Stimulated activated naive CD8-positive, alpha-beta T cell treated with anti-CD3 and anti-CD28 coated beads, Interleukin-15, amount 100 ng/mL, for 72 hours (primary cell): ENCODE data around the gene WNT8B.

Experiments used
- ATAC-seq: fragments of 150-1000 bp; cut with Tn5 transposase; 2 replicates; pipeline ENCODE4 v1.10.0; 2021; ENCODE audit warnings: mild to moderate bottlenecking, moderate library complexity
- DNase-seq, 2 donors: peaks; one replicate each; pipeline ENCODE4 v3.0.0; 2021 to 2022
- H3K27ac Mint-ChIP-seq, 2 donors: one replicate each; pipeline ENCODE4 v1.8.0; 2022; ENCODE audit warnings: mild to moderate bottlenecking in 2 of 2, mixed read lengths in 2 of 2, moderate library complexity in 2 of 2
- H3K27me3 Mint-ChIP-seq: one replicate; pipeline ENCODE4 v1.8.0; 2022; ENCODE audit warnings: mixed read lengths
- H3K4me1 Mint-ChIP-seq: one replicate; pipeline ENCODE4 v1.8.0; 2022; ENCODE audit warnings: mild to moderate bottlenecking, mixed read lengths
- H3K4me3 Mint-ChIP-seq, 2 donors: one replicate each; pipeline ENCODE4 v1.8.0; 2022; ENCODE audit warnings: mild to moderate bottlenecking in 2 of 2, mixed read lengths in 2 of 2, moderate library complexity in 1 of 2
- H3K9me3 Mint-ChIP-seq, 2 donors: one replicate each; pipeline ENCODE4 v1.8.0; 2022; ENCODE audit warnings: mixed read lengths in 2 of 2

Gene WNT8B

DNA sequence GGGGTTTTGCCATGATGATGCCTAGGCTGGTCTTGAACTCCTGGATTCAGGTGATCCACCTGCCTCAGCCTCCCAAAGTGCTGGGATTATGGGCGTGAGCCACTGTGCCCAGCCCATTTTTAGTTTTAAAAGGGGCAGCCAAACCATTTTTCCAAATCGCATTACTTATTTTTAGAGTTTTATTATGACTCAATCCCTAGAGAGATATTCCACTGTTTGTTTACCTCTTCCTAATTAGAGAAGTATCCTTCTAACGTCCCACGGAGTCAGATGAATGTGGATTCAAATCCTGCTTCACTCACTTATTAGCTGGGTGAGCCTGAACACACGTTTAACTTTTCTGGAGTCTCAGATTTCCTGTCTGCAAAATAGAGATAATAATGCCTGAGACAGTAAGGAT is 15.2 kb downstream of the WNT8B start:
- Mint-ChIP-seq H3K27ac (no peak overlapping the region), H3K27me3 (peaks cover 29% of the 10 kb centered on the region), H3K4me3 (no peak overlapping the region), H3K9me3 (no peaks in the 10 kb centered on the region), H3K4me1 (peaks cover 17% of the 10 kb centered on the region)
- DNase-seq: no peak
- ATAC-seq: no peak

DNA sequence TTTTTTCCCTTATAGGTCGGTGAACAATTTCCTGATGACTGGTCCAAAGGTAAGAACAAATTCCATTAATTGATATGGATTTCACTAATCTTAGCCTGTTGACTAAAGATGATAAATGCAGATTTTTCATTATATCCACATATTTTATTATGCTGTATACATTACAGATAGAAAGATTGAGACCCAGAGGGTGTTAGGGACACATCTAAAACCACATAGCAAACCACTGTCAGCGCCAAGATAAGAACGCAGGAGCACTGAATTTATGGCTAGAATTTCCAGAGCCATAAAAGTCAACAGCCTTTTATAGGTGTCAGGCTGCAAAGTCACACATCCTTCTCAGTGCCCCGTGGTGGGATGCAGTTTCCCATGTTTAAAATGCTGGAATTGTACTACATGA is 16.2 kb downstream of the WNT8B start:
- H3K9me3 Mint-ChIP-seq: no peaks in the 10 kb centered on the region
- no peak overlapping the region for H3K27ac Mint-ChIP-seq
- DNase-seq (no peak), ATAC-seq (no peak)
- H3K4me1 Mint-ChIP-seq: peaks cover 25% of the 10 kb centered on the region
- H3K27me3 Mint-ChIP-seq: peaks cover 29% of the 10 kb centered on the region
- H3K4me3 Mint-ChIP-seq: no peak overlapping the region

DNA sequence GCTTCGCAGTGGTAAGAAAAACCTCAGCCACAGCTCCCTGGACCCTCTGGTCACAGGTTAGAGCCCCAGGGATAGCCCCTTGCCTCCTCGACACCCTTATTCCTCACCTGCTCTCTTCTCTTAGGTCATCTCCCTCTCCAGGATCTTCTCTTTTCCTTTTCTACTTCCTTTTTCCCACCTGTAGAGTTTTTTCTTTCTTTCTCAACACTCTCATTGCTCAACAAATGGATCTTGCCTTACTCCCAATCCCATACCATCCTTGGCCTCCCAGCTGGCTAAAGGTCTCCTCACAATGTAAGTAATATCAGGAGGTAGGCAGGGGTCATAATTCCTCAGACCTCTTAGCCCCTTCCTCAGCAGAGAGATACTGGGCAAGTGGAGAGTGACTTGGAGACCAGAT is 17.2 kb downstream of the WNT8B start:
- no peak overlapping the region for H3K4me3 Mint-ChIP-seq
- H3K27me3 Mint-ChIP-seq: peaks cover 29% of the 10 kb centered on the region
- peak overlapping the region in 1 of 2 donors; percentile 49 for H3K27ac Mint-ChIP-seq
- H3K4me1 Mint-ChIP-seq: peaks cover 25% of the 10 kb centered on the region
- ATAC-seq (no peak), DNase-seq (no peak)
- H3K9me3 Mint-ChIP-seq: no peaks in the 10 kb centered on the region

DNA sequence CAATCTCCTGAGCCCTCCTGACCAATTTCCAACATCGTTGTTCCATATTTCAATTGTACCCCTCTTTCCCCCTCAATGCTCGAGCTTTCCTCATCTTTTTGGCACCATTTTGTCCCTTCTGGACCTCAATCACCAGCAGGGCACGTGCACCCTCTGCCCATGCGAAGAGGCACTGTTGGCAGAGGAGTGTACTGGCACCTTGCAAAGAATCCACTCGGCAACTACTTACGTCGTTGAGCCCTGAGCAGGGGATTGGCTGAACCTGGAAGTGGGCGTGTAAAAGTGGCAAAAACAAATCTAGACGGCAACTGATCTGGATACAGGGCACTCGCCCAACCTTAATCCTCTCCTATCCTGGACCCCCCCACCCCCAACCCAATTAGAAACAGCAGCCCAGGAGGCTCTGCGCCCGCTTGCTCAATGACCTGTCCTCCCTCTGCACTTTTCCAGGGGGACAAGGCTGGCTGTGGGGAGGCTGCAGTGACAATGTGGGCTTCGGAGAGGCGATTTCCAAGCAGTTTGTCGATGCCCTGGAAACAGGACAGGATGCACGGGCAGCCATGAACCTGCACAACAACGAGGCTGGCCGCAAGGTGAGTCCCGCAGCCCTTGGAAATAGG is 18.8 kb downstream of the WNT8B start:
- H3K27me3 Mint-ChIP-seq: peaks cover 29% of the 10 kb centered on the region
- H3K4me3 Mint-ChIP-seq: peak overlapping the region; percentile 84 to 87
- H3K9me3 Mint-ChIP-seq: no peaks in the 10 kb centered on the region
- peak; percentile 97 for ATAC-seq
- no peak overlapping the region for H3K27ac Mint-ChIP-seq
- peak; percentile 92 for DNase-seq
- peaks cover 25% of the 10 kb centered on the region for H3K4me1 Mint-ChIP-seq

DNA sequence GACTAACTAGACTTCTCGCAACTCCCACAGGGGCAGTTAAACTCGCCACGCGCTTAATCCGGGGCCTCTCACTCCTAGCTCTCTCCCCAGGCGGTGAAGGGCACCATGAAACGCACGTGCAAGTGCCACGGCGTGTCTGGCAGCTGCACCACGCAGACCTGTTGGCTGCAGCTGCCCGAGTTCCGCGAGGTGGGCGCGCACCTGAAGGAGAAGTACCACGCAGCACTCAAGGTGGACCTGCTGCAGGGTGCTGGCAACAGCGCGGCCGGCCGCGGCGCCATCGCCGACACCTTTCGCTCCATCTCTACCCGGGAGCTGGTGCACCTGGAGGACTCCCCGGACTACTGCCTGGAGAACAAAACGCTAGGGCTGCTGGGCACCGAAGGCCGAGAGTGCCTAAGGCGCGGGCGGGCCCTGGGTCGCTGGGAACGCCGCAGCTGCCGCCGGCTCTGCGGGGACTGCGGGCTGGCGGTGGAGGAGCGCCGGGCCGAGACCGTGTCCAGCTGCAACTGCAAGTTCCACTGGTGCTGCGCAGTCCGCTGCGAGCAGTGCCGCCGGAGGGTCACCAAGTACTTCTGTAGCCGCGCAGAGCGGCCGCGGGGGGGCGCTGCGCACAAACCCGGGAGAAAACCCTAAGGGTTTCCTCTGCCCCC is 19.5 kb downstream of the WNT8B start:
- DNase-seq (peak; percentile 66 to 71), ATAC-seq (peak; percentile 78)
- Mint-ChIP-seq H3K27me3 (peaks cover 29% of the 10 kb centered on the region), H3K9me3 (no peaks in the 10 kb centered on the region), H3K4me3 (peak overlapping the region; percentile 84 to 87), H3K4me1 (peaks cover 25% of the 10 kb centered on the region), H3K27ac (peak overlapping the region in 1 of 2 donors; percentile 57)

DNA sequence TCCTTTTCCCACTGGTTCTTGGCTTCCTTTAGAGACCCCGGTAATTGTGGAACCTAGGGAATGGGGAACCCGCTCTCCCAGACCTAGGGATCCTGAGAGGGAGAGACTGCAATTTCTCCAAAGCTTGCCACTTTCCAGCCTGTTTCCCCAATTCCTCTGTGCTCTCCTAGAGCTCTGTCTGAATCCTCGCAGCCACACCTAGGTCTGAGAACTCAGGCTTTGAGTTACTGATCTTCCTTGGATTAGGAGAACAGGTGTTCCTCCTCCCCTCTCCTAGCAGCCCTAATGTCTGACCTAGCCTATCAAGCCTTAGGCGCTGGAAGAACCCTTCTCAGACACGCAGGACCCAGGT is 20.0 kb downstream of the WNT8B start:
- no peak overlapping the region for H3K27ac Mint-ChIP-seq
- peaks cover 25% of the 10 kb centered on the region for H3K4me1 Mint-ChIP-seq
- H3K4me3 Mint-ChIP-seq: peak overlapping the region; percentile 84 to 87
- H3K27me3 Mint-ChIP-seq: peaks cover 29% of the 10 kb centered on the region
- no peaks in the 10 kb centered on the region for H3K9me3 Mint-ChIP-seq
- peak; percentile 1 for ATAC-seq
- DNase-seq: no peak

DNA sequence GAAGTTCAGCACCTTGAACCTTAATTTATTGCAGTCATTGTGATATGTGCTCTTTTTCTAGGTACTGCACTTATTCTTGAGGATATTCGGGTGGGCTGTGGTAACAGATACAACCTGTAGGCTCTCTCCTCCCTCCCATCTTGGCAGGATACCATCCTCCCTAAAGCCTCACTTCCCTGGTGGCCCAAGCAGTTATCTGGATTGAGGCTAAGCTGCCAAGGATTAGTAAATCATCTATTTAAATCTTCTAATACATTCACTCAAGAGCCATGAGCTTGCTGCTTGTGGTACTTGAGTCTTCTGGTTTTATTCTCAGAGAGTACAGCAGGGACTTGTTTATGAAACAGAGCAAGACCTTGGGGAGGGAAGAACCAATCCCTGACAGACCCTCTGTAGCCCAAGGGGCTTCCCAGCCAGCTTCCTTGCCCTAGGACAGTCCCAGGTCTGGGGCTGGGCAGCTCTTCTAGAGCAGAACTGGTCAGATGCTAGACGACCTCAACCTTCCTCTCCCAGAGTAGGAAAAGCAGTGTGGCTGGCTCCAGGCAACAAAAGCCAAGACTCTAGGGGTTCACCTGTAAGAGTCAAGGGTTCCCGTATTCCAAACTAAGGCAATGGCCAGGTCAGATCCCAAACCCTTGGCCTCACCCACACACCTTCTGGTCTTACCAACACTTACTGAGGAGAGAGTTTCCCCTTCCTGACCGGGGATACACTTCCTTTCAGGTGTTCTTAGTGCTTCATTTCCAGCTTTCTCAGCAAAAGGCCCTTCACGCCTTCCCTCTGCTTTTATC is 21.3 kb downstream of the WNT8B start:
- Mint-ChIP-seq H3K9me3 (no peaks in the 10 kb centered on the region), H3K27ac (no peak overlapping the region), H3K27me3 (peaks cover 26% of the 10 kb centered on the region), H3K4me1 (peaks cover 25% of the 10 kb centered on the region), H3K4me3 (no peak overlapping the region)
- ATAC-seq (no peak), DNase-seq (no peak)

DNA sequence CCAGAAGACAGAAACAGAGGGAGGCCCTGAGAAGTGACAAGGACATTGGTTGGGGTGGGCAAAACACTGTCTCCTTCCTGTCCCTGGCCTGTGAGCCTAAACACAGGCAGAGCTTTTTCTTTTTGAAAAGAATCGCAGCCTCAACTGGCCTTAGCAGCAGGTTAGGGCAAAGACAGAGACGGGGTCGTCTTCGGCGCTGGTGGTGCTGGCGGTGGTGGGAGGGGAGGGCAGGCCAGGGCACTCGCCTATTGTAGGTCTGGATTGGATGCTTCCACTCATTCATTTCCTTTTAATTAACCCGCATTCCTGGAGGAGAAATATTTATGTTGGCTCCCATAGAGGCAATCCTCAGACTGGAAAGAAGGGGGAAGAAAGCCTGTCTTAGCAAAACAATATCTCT is 22.6 kb downstream of the WNT8B start:
- ATAC-seq (no peak), DNase-seq (no peak)
- H3K27me3 Mint-ChIP-seq: peaks cover 13% of the 10 kb centered on the region
- H3K9me3 Mint-ChIP-seq: no peaks in the 10 kb centered on the region
- peaks cover 25% of the 10 kb centered on the region for H3K4me1 Mint-ChIP-seq
- no peak overlapping the region for H3K4me3 Mint-ChIP-seq
- H3K27ac Mint-ChIP-seq: no peak overlapping the region

DNA sequence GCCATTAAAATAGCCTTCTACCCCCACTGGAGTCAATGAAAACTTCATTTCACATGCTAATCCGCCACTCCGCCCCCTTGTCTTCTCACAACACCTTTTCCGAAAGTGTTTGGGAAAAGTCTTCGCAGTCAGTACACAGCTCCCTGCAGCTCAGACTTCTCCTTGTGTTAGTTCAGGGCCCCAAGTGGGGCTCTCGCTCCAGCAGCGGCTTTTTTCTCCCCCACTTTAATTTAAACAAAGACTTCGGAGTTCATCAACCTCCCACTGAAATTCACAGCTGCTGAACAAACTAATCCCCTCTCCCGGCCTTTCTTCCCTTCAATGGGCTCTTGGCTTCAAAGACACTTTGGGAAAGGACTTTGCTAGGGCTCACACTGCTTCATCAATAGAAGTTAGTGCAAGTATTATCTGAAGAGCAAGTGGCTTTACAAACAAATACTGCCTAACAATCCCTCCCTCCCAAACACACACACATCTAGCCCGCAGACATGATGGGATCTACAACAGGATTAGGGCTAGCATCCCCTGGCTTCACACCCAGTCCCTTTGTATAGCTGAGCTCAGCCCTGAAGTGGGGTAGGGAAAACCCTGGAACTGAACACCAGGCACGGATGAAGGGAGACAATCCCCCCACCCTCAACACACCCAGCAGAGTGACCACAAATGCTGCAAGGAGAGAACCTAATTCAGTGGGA is 23.1 kb downstream of the WNT8B start:
- H3K27ac Mint-ChIP-seq: peak overlapping the region; percentile 52 to 75
- no peaks in the 10 kb centered on the region for H3K9me3 Mint-ChIP-seq
- DNase-seq: no peak
- no peak overlapping the region for H3K4me3 Mint-ChIP-seq
- peaks cover 8% of the 10 kb centered on the region for H3K27me3 Mint-ChIP-seq
- peaks cover 25% of the 10 kb centered on the region for H3K4me1 Mint-ChIP-seq
- ATAC-seq: no peak

DNA sequence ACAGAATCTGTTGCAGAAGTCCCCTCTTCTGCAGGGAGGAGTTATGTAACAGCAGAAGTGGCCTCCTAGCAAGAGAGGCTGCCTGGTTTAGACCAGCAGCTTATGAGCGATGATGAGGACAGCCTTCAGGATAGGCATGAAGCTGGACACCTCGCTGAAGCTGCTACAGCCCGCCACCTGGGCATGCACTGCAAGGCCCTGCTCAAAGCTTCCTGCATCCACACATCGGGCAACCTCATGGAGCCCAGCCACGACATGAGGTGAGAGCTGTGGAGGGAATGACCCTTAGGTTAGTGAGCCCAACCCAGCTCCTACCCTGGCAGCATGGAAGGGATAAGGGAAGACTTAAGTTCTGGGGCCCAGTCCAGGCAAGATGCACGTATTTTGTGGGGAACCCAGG is 24.7 kb downstream of the WNT8B start:
- no peaks in the 10 kb centered on the region for H3K27me3 Mint-ChIP-seq
- H3K9me3 Mint-ChIP-seq: no peaks in the 10 kb centered on the region
- DNase-seq: no peak
- H3K4me3 Mint-ChIP-seq: no peak overlapping the region
- peaks cover 13% of the 10 kb centered on the region for H3K4me1 Mint-ChIP-seq
- no peak overlapping the region for H3K27ac Mint-ChIP-seq
- no peak for ATAC-seq

DNA sequence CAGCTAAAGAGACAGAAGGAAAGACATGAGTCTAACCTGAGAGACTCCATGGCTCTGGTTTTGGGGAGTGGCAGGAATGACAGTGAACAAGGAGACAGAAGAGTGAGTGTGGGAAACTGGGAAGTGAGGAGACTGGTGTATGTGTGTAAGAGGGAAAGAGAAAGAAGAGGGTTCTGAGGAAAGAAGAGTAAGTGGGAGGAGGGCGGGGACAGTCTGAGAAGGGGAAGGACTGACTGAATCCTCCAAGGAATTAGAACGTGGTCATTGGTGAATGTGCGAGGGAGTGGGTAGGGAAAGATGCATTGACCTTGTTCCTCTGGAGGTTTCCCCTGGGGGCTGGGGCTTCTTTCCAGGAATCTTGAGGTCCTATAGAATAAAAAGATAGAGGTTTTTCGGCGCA is 26.6 kb downstream of the WNT8B start:
- Mint-ChIP-seq H3K4me1 (no peaks in the 10 kb centered on the region), H3K4me3 (no peak overlapping the region), H3K27me3 (no peaks in the 10 kb centered on the region), H3K27ac (no peak overlapping the region), H3K9me3 (no peaks in the 10 kb centered on the region)
- no peak for ATAC-seq
- no peak for DNase-seq

DNA sequence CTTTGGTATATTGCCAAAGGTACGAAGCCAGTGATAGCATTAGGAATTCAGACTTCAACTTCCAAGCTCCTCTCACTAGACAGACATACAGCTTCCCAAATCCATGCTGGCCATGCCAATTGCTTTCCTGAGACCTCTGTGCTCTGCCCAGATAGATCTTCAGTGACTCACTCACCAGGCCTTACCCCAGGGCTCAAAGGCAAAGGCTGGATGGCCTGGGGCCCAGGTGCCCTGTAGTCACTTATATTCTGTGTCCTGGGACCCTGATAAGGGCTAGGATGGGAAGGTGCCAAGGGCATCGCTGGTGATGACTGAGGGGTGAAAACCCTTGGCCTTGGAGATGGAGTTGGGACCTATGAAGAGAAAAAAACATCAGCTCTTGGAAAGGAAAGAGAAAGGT is 27.7 kb downstream of the WNT8B start:
- Mint-ChIP-seq H3K4me1 (peaks cover under 1% of the 10 kb centered on the region), H3K4me3 (no peak overlapping the region), H3K9me3 (no peaks in the 10 kb centered on the region), H3K27me3 (no peaks in the 10 kb centered on the region), H3K27ac (peak overlapping the region in 1 of 2 donors; percentile 49)
- no peak for ATAC-seq
- DNase-seq: no peak

DNA sequence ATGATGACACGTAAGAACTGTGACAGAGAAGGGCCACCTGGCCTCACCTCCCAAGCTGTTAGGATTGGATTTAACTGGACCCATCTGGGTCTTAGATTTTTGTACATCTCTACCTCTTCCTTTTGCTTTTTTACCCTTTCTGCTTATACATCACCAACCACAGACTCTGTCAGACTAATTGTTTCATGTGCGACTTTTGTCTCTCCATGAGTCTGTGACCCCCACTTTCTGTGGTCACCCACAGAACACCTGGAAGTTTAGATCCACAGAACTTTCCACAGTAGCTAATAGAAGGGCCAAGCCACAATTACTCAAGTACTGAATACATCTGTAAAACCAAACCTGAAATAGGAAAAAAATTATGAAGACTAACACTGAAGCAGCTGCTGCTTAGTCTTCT is 33.8 kb downstream of the WNT8B start:
- ATAC-seq (peak; percentile 74), DNase-seq (peak in 1 of 2 donors; percentile 21)
- no peak overlapping the region for H3K27ac Mint-ChIP-seq
- peak overlapping the region in 1 of 2 donors; percentile 13 for H3K4me3 Mint-ChIP-seq
- H3K4me1 Mint-ChIP-seq: peaks cover 44% of the 10 kb centered on the region
- H3K9me3 Mint-ChIP-seq: no peaks in the 10 kb centered on the region
- no peaks in the 10 kb centered on the region for H3K27me3 Mint-ChIP-seq

DNA sequence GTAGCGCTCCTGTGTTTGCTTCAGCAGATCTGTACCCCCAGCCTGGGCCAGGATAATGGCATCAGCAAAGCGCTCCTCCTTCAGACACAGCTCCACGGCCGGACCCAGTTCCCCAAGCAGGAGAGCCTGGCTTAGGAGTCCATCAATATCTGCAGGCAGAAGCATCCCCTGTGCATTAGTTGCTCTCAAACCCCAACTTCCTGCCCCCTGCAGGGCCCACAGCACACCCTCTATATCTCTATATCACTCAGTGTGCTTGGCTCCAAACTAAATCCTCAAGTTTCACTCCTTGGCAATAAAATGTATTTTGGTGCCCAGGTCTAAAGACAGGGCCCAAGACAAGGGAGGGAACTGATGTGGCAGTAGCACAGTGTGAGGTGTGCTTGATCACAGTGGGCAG is 35.2 kb downstream of the WNT8B start:
- Mint-ChIP-seq H3K27me3 (no peaks in the 10 kb centered on the region), H3K4me3 (no peak overlapping the region), H3K9me3 (no peaks in the 10 kb centered on the region), H3K4me1 (peaks cover 51% of the 10 kb centered on the region), H3K27ac (no peak overlapping the region)
- ATAC-seq (peak; percentile 62), DNase-seq (no peak)

DNA sequence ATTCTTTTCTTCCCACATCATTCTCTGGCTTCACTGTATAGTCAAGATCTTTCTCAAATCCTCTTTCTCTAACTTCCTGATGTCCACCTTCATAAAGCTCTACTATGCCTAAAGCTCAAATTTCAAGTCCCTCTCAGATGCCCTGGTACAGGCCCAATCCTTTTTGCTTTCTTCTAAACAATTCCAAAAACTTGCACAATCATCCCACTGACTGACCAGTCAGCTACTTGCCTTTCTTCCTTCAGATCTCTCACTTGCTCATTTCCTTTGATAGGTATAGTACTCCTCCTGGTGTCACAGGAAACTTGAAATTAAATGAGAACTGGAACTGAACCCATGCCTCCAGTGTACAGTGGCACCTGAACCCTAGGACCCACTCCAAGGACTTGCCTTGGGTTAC is 38.6 kb downstream of the WNT8B start:
- ATAC-seq (no peak), DNase-seq (no peak)
- Mint-ChIP-seq H3K27me3 (no peaks in the 10 kb centered on the region), H3K4me3 (no peak overlapping the region), H3K9me3 (no peaks in the 10 kb centered on the region), H3K27ac (peak overlapping the region in 1 of 2 donors; percentile 3), H3K4me1 (peaks cover 62% of the 10 kb centered on the region)
